HG03439 (cell line): ENCODE results near the gene APP.
A peak's percentile ranks its signal among the peaks of the same experiment; 100 is the strongest.

Source experiments
- ATAC-seq: cut with Tn5 transposase; IDR thresholded peaks from one replicate; pipeline ENCODE4 v1.9.1; 2021; ENCODE audit warnings: mild to moderate bottlenecking, moderate library complexity; ENCODE audit not compliant: unreplicated experiment

The APP gene

GRCh38 chr21:26170471-26171257 is at the start of gene APP:
TSS of gene APP (minus strand) at chr21:26170770. CDS start at chr21:26170620, 150 bp downstream.
- peak; percentile 83 for ATAC-seq

- no peak for ATAC-seq
Measured at GRCh38 chr21:26212220-26212619, 41.6 kb upstream of the APP start.

- no peak for ATAC-seq
Measured at GRCh38 chr21:26210614-26211013, 40.0 kb upstream of the APP start.

GRCh38 chr21:26207021-26207420 is 36.5 kb upstream of the APP start:
- ATAC-seq: no peak

- ATAC-seq: no peak
Measured at GRCh38 chr21:26199456-26199855, 28.9 kb upstream of the APP start.

GRCh38 chr21:26195708-26196107 is 25.1 kb upstream of the APP start:
- ATAC-seq: no peak

- no peak for ATAC-seq
Measured at GRCh38 chr21:26194811-26195251, 24.3 kb upstream of the APP start.

GRCh38 chr21:26194326-26194725 is 23.8 kb upstream of the APP start:
- ATAC-seq: no peak

- no peak for ATAC-seq
Measured at GRCh38 chr21:26191609-26192008, 21.0 kb upstream of the APP start.

GRCh38 chr21:26188422-26188821 is 17.9 kb upstream of the APP start:
- ATAC-seq: no peak

GRCh38 chr21:26185446-26185845 is 14.9 kb upstream of the APP start:
- no peak for ATAC-seq

GRCh38 chr21:26185021-26185420 is 14.5 kb upstream of the APP start:
- ATAC-seq: no peak

- ATAC-seq: no peak
Measured at GRCh38 chr21:26179501-26179900, 8.9 kb upstream of the APP start.

- ATAC-seq: no peak
Measured at GRCh38 chr21:26177746-26178426, 7.3 kb upstream of the APP start.

- no peak for ATAC-seq
Measured at GRCh38 chr21:26177187-26177586, 6.6 kb upstream of the APP start.

- ATAC-seq: no peak
Measured at GRCh38 chr21:26171258-26172100, 909 bp upstream of the APP start.

- peak; percentile 37 for ATAC-seq
Measured at GRCh38 chr21:26169611-26170470, 729 bp downstream of the APP start.

GRCh38 chr21:26169061-26169610 is 1.4 kb downstream of the APP start:
- peak; percentile 45 for ATAC-seq

GRCh38 chr21:26168371-26168770 is 2.2 kb downstream of the APP start:
- no peak for ATAC-seq

GRCh38 chr21:26167593-26167992 is 3.0 kb downstream of the APP start:
- ATAC-seq: no peak
